Measurements from ENCODE around the gene PLCB1. TPM values are rescaled to one million over a fixed set of nuclear protein-coding genes. Genes with fewer than 3 reads are reported as not detected.

PLCB1 gene
- total and polyA plus RNA-seq, 2 experiments from 2014 or later, result 8.0 to 17.6 TPM

- no peaks in the 10 kb centered on the region for H3K27me3 ChIP-seq
- no peak for TF ChIP-seq CTCF (IDR thresholded peaks at IDR 0.05; ENCODE audit: low read depth, low read length)
- DNase-seq (ENCODE audit: low read depth in 1 of 2, low spot score in 1 of 2), result no peak
- no peaks in the 10 kb centered on the region for H3K36me3 ChIP-seq
- H3K4me1 ChIP-seq (ENCODE audit: low read depth), result peaks cover 19% of the 10 kb centered on the region
- H3K27ac ChIP-seq, result no peak overlapping the region
- H3K4me3 ChIP-seq, result no peak overlapping the region
- H3K9me3 ChIP-seq (ENCODE audit: low read depth), result no peaks in the 10 kb centered on the region
Observed at GRCh38 chr20:8786383-8786782, 654.3 kb downstream of the PLCB1 start.

GRCh38 chr20:8787090-8787489 lies 655.0 kb downstream of the PLCB1 start:
- Histone ChIP-seq H3K27ac (no peak overlapping the region), H3K27me3 (no peaks in the 10 kb centered on the region), H3K9me3 (ENCODE audit: low read depth) (no peaks in the 10 kb centered on the region), H3K4me3 (no peak overlapping the region), H3K4me1 (ENCODE audit: low read depth) (peaks cover 19% of the 10 kb centered on the region), H3K36me3 (no peaks in the 10 kb centered on the region)
- DNase-seq (ENCODE audit: low read depth in 1 of 2, low spot score in 1 of 2), result no peak
- TF ChIP-seq CTCF (IDR thresholded peaks at IDR 0.05; ENCODE audit: low read depth, low read length), result no peak

- Histone ChIP-seq H3K27ac (no peak overlapping the region), H3K27me3 (no peaks in the 10 kb centered on the region)
Observed at GRCh38 chr20:8788275-8788674, 656.2 kb downstream of the PLCB1 start.

GRCh38 chr20:8788831-8789230 lies 656.8 kb downstream of the PLCB1 start:
- peaks cover 19% of the 10 kb centered on the region for H3K4me1 ChIP-seq (ENCODE audit: low read depth)
- H3K4me3 ChIP-seq, result no peak overlapping the region
- no peaks in the 10 kb centered on the region for H3K36me3 ChIP-seq
- no peak for TF ChIP-seq CTCF (IDR thresholded peaks at IDR 0.05; ENCODE audit: low read depth, low read length)
- H3K9me3 ChIP-seq (ENCODE audit: low read depth), result no peaks in the 10 kb centered on the region
- no peak for DNase-seq (ENCODE audit: low read depth in 1 of 2, low spot score in 1 of 2)
- H3K27ac ChIP-seq, result no peak overlapping the region
- H3K27me3 ChIP-seq, result no peaks in the 10 kb centered on the region

More at GRCh38 chr20:8788275-8788674, 656.2 kb downstream of the PLCB1 start:
- Histone ChIP-seq H3K9me3 (ENCODE audit: low read depth) (no peaks in the 10 kb centered on the region), H3K4me3 (no peak overlapping the region), H3K4me1 (ENCODE audit: low read depth) (peaks cover 19% of the 10 kb centered on the region), H3K36me3 (no peaks in the 10 kb centered on the region)
- TF ChIP-seq CTCF (IDR thresholded peaks at IDR 0.05; ENCODE audit: low read depth, low read length), result no peak
- no peak for DNase-seq (ENCODE audit: low read depth in 1 of 2, low spot score in 1 of 2)

GRCh38 chr20:8790442-8791074 lies 658.5 kb downstream of the PLCB1 start:
- peak; percentile 97 for TF ChIP-seq CTCF (IDR thresholded peaks at IDR 0.05; ENCODE audit: low read depth, low read length)
- H3K27ac ChIP-seq, result no peak overlapping the region
- H3K4me1 ChIP-seq (ENCODE audit: low read depth), result peaks cover 19% of the 10 kb centered on the region
- peak; percentile 57 to 70 for DNase-seq (ENCODE audit: low read depth in 1 of 2, low spot score in 1 of 2)
- no peak overlapping the region for H3K4me3 ChIP-seq
- no peaks in the 10 kb centered on the region for H3K36me3 ChIP-seq
- no peaks in the 10 kb centered on the region for H3K9me3 ChIP-seq (ENCODE audit: low read depth)
- no peaks in the 10 kb centered on the region for H3K27me3 ChIP-seq
